ENCODE data around the gene R3HDM2. TPM values are rescaled to one million over a fixed set of nuclear protein-coding genes. Genes with fewer than 3 reads are reported as not detected.

The R3HDM2 gene
- total RNA-seq, 1 experiment from 2014 or later, result 64.8 TPM

- Mint-ChIP-seq H3K27me3 (ENCODE audit: insufficient read depth, unreplicated experiment) (no peaks in the 10 kb centered on the region), H3K36me3 (ENCODE audit: insufficient read depth, unreplicated experiment) (peaks cover 32% of the 10 kb centered on the region), H3K9me3 (ENCODE audit: unreplicated experiment) (no peaks in the 10 kb centered on the region), H3K4me3 (ENCODE audit: unreplicated experiment) (no peak overlapping the region), H3K27ac (ENCODE audit: low read depth, unreplicated experiment) (no peak overlapping the region), H3K4me1 (ENCODE audit: insufficient read depth, unreplicated experiment) (no peaks in the 10 kb centered on the region)
- DNase-seq (ENCODE audit: unreplicated experiment), result no peak
- no TSS peak for BruUV-seq (replicated peaks)
- CTCF ChIA-PET, result no interaction called here
- TF ChIP-seq CTCF (IDR thresholded peaks at IDR 0.05; ENCODE audit: unreplicated experiment), result no peak
- intact Hi-C loops (cut with micrococcal nuclease), result no loop called here
- POLR2A ChIA-PET, result no interaction called here
Observed at GRCh38 chr12:57203791-57204190, 227.1 kb downstream of the R3HDM2 start.

Other genes with a start within 250 kb of the R3HDM2 start
- 2.2 and 2.8 TPM in 2 replicates for gene NXPH4, start 214.2 kb downstream of the R3HDM2 start, total RNA-seq (2022)
- gene SHMT2, start 201.3 kb downstream of the R3HDM2 start, total RNA-seq (2022), result 375 and 421 TPM in 2 replicates
- gene STAC3, start 179.9 kb downstream of the R3HDM2 start, total RNA-seq (2022), result 2.5 and 2.8 TPM in 2 replicates
- not detected in 2 replicates for gene INHBC, start 3.7 kb upstream of the R3HDM2 start, total RNA-seq (2022)
- 2.1 and 5.0 TPM in 2 replicates for gene INHBE, start 24.3 kb upstream of the R3HDM2 start, total RNA-seq (2022)
- not detected in 2 replicates for gene GLI1, start 28.7 kb upstream of the R3HDM2 start, total RNA-seq (2022)
- 0.69 and 1.1 TPM in 2 replicates for gene ARHGAP9, start 48.8 kb upstream of the R3HDM2 start, total RNA-seq (2022)
- gene MARS1, start 57.0 kb upstream of the R3HDM2 start, total RNA-seq (2022), result 714 and 762 TPM in 2 replicates
- 156 and 168 TPM in 2 replicates for gene DDIT3, start 89.5 kb upstream of the R3HDM2 start, total RNA-seq (2022)
- gene MBD6, start 91.8 kb upstream of the R3HDM2 start, total RNA-seq (2022), result 96.5 and 111 TPM in 2 replicates
- gene DCTN2, start 116.1 kb upstream of the R3HDM2 start, total RNA-seq (2022), result 149 and 188 TPM in 2 replicates
- gene KIF5A, start 119.0 kb upstream of the R3HDM2 start, total RNA-seq (2022), result 0.56 TPM in 2 replicates
- 32.0 and 38.0 TPM in 2 replicates for gene PIP4K2C, start 160.1 kb upstream of the R3HDM2 start, total RNA-seq (2022)
- 1.7 and 2.0 TPM in 2 replicates for gene DTX3, start 173.8 kb upstream of the R3HDM2 start, total RNA-seq (2022)
- gene ARHGEF25, start 180.4 kb upstream of the R3HDM2 start, total RNA-seq (2022), result 0.37 and 0.83 TPM in 2 replicates
- gene B4GALNT1, start 202.2 kb upstream of the R3HDM2 start, total RNA-seq (2022), result 0.29 and 0.40 TPM in 2 replicates